Keratinocyte (primary cell): ENCODE data around the gene FNDC3B. TPM values are rescaled to one million over a fixed set of nuclear protein-coding genes. Genes with fewer than 3 reads are reported as not detected.

Experiments used
- DNase-seq: peaks from one replicate; pipeline ENCODE4 v3.0.0-alpha.2; 2011; ENCODE audit warnings: low read depth, missing footprints, low spot score
- FAIRE-seq: peaks from 2 replicates; lab custom pipeline; 2011; peaks lifted over from hg19 to GRCh38; lab: Jason Lieb, UNC
- H2AFZ ChIP-seq: 2 replicates; pipeline ENCODE4 v1.6.0; 2012; ENCODE audit warnings: low read length, control low read depth, inconsistent platforms; ENCODE audit not compliant: control insufficient read depth
- H3K27ac ChIP-seq: 2 replicates; pipeline ENCODE4 v1.5.1; 2011; ENCODE audit warnings: low read length; ENCODE audit not compliant: control insufficient read depth, insufficient read depth
- H3K27me3 ChIP-seq: 3 replicates; pipeline ENCODE4 v1.6.0; 2011; ENCODE audit warnings: low read length; ENCODE audit not compliant: control insufficient read depth, insufficient read depth; ENCODE audit errors: extremely low read depth
- H3K36me3 ChIP-seq, 2 experiments: 2 replicates in 1 of 2; 3 replicates in 1 of 2; pipeline ENCODE4 v1.5.1; 2011; ENCODE audit warnings: low read length in 2 of 2, mild to moderate bottlenecking in 1 of 2; ENCODE audit not compliant: control insufficient read depth in 2 of 2, insufficient read depth in 2 of 2; ENCODE audit errors: extremely low read depth in 1 of 2
- H3K4me1 ChIP-seq: 3 replicates; pipeline ENCODE4 v1.5.1; 2011; ENCODE audit warnings: low read length; ENCODE audit not compliant: control insufficient read depth, insufficient read depth; ENCODE audit errors: extremely low read depth
- H3K4me2 ChIP-seq: 3 replicates; pipeline ENCODE4 v1.6.0; 2011; ENCODE audit warnings: low read depth, low read length; ENCODE audit not compliant: control insufficient read depth, insufficient read depth; ENCODE audit errors: extremely low read depth
- H3K4me3 ChIP-seq, 3 experiments: fragments of 200-600 bp in 1 of 3; sonication (generic) in 1 of 3; 2 replicates in 2 of 3; 3 replicates in 1 of 3; pipeline ENCODE4 v1.5.1; 2011 to 2016; ENCODE audit warnings: low read length in 3 of 3, mild to moderate bottlenecking in 3 of 3, control low read depth in 2 of 3, inconsistent platforms in 1 of 3, low read depth in 1 of 3, mixed read lengths in 1 of 3, mixed run types in 1 of 3, moderate library complexity in 1 of 3; ENCODE audit not compliant: control insufficient read depth in 2 of 3, insufficient read depth in 2 of 3; ENCODE audit errors: extremely low read depth in 1 of 3
- H3K79me2 ChIP-seq: 2 replicates; pipeline ENCODE4 v1.6.0; 2012; ENCODE audit warnings: low read length; ENCODE audit not compliant: control insufficient read depth, insufficient read depth
- H3K9ac ChIP-seq: 3 replicates; pipeline ENCODE4 v1.6.0; 2011; ENCODE audit warnings: low read length; ENCODE audit not compliant: control insufficient read depth, insufficient read depth; ENCODE audit errors: extremely low read depth
- H3K9me1 ChIP-seq: 3 replicates; pipeline ENCODE4 v1.6.0; 2011; ENCODE audit warnings: low read length; ENCODE audit not compliant: control insufficient read depth, insufficient read depth; ENCODE audit errors: extremely low read depth
- H3K9me3 ChIP-seq: 2 replicates; pipeline ENCODE4 v1.5.1; 2012; ENCODE audit warnings: low read depth, low read length; ENCODE audit not compliant: control insufficient read depth
- H4K20me1 ChIP-seq: 3 replicates; pipeline ENCODE4 v1.6.0; 2011; ENCODE audit warnings: low read length; ENCODE audit not compliant: control insufficient read depth, insufficient read depth; ENCODE audit errors: extremely low read depth
- CTCF ChIP-seq, 3 experiments: IDR thresholded peaks in 1 of 3; conservative IDR thresholded peaks in 1 of 3; optimal IDR thresholded peaks in 1 of 3; 2 replicates in 2 of 3; 3 replicates in 1 of 3; pipeline versions ENCODE3 to v1.5.1; 2011; ENCODE audit warnings: low read length in 3 of 3, mild to moderate bottlenecking in 3 of 3, moderate library complexity in 2 of 3, control low read depth in 1 of 3, inconsistent platforms in 1 of 3; ENCODE audit not compliant: insufficient read depth in 2 of 3; ENCODE audit errors: extremely low read depth in 1 of 3
- EZH2 ChIP-seq: IDR thresholded peaks from one replicate; pipeline ENCODE4 v1.6.1; 2012; ENCODE audit warnings: inconsistent platforms, mild to moderate bottlenecking, low read length, moderate library complexity
- dilution Hi-C: fragments of 300-500 bp; cut with MboI; formaldehyde crosslinking; loops from one replicate; pipeline ENCODE4 v1.7.0; 2020; ENCODE audit warnings: low sequenced_read_pairs; ENCODE audit not compliant: extremely low pct_ligation_motif_present
- polyA plus RNA-seq, 5 experiments: library from polyadenylated mRNA; depleted of rRNA in 3 of 5; stranded (reverse) in 3 of 5; stranded (forward) in 1 of 5; unstranded in 1 of 5; fragments of >200 nt; gene quantifications; 1 replicate in 1 of 5; 2 replicates in 3 of 5; 3 replicates in 1 of 5; pipeline versions ENCODE4 v1.2.1 to v1.2.3, GENCODE V29; 2011 to 2012; ENCODE audit warnings: missing spikeins in 2 of 5, low read depth in 1 of 5, low replicate concordance in 1 of 5

The FNDC3B gene
- polyA plus RNA-seq, 1 donor (not counting 4 experiments of a cell fraction or from before 2014, with no cell fraction given): 31.4 TPM

GRCh38 chr3:172012775-172013174 lies 26.6 kb upstream of the FNDC3B start:
- no peak overlapping the region for H3K4me2 ChIP-seq
- H4K20me1 ChIP-seq: no peaks in the 10 kb centered on the region
- H3K4me1 ChIP-seq: no peaks in the 10 kb centered on the region
- no peaks in the 10 kb centered on the region for H3K27me3 ChIP-seq
- H3K36me3 ChIP-seq: no peaks in the 10 kb centered on the region
- H3K4me3 ChIP-seq: no peak overlapping the region
- H3K9ac ChIP-seq: no peak overlapping the region
- no peak overlapping the region for H3K27ac ChIP-seq
- dilution Hi-C loops: no loop called here
- H3K79me2 ChIP-seq: no peaks in the 10 kb centered on the region
- TF ChIP-seq CTCF (optimal IDR thresholded peaks at IDR 0.05 in 1 of 3, IDR thresholded peaks at IDR 0.05 in 1 of 3, conservative IDR thresholded peaks at IDR 0.05 in 1 of 3; ENCODE audit: extremely low read depth in 1 of 3, insufficient read depth in 2 of 3, low read length in 3 of 3): no peak
- TF ChIP-seq EZH2: no peak
- no peaks in the 10 kb centered on the region for H3K9me1 ChIP-seq
- H2AFZ ChIP-seq: no peak overlapping the region
- H3K9me3 ChIP-seq: no peaks in the 10 kb centered on the region
- no peak for DNase-seq
- no peak for FAIRE-seq

- FAIRE-seq (no peak), DNase-seq (no peak)
- no peak overlapping the region for H3K4me2 ChIP-seq
- no peak for TF ChIP-seq CTCF (optimal IDR thresholded peaks at IDR 0.05 in 1 of 3, IDR thresholded peaks at IDR 0.05 in 1 of 3, conservative IDR thresholded peaks at IDR 0.05 in 1 of 3; ENCODE audit: extremely low read depth in 1 of 3, insufficient read depth in 2 of 3, low read length in 3 of 3)
- TF ChIP-seq EZH2: no peak
- no peaks in the 10 kb centered on the region for H3K9me1 ChIP-seq
- no peaks in the 10 kb centered on the region for H3K36me3 ChIP-seq
- H3K9ac ChIP-seq: no peak overlapping the region
- H4K20me1 ChIP-seq: no peaks in the 10 kb centered on the region
- H3K27ac ChIP-seq: no peak overlapping the region
- H3K9me3 ChIP-seq: no peaks in the 10 kb centered on the region
- no peaks in the 10 kb centered on the region for H3K4me1 ChIP-seq
- no peaks in the 10 kb centered on the region for H3K79me2 ChIP-seq
- no peak overlapping the region for H3K4me3 ChIP-seq
- no peak overlapping the region for H2AFZ ChIP-seq
- no peaks in the 10 kb centered on the region for H3K27me3 ChIP-seq
- dilution Hi-C loops: no loop called here
Observed at GRCh38 chr3:172014145-172014544, 25.2 kb upstream of the FNDC3B start.
